ENCODE results near the gene TSEN34.

Gene TSEN34

GRCh38 chr19:54191011-54191810 lies at the start of gene TSEN34:
TSEN34 (plus strand) TSS chr19:54191308; CDS start chr19:54191365, 57 bp downstream.
- in situ Hi-C loops (cut with HindIII; ENCODE audit: low sequenced_read_pairs): no loop called here

GRCh38 chr19:54141356-54141755 lies 49.8 kb upstream of the TSEN34 start:
- in situ Hi-C loops (cut with HindIII; ENCODE audit: low sequenced_read_pairs): no loop called here

GRCh38 chr19:54142166-54142780 lies 48.8 kb upstream of the TSEN34 start:
- in situ Hi-C loops (cut with HindIII; ENCODE audit: low sequenced_read_pairs): no loop called here

- in situ Hi-C loops (cut with HindIII; ENCODE audit: low sequenced_read_pairs): no loop called here
Measured at GRCh38 chr19:54145541-54146158, 45.5 kb upstream of the TSEN34 start.

- in situ Hi-C loops (cut with HindIII; ENCODE audit: low sequenced_read_pairs): no loop called here
Measured at GRCh38 chr19:54147676-54148075, 43.4 kb upstream of the TSEN34 start.

GRCh38 chr19:54148158-54148557 lies 43.0 kb upstream of the TSEN34 start:
- in situ Hi-C loops (cut with HindIII; ENCODE audit: low sequenced_read_pairs): no loop called here

- in situ Hi-C loops (cut with HindIII; ENCODE audit: low sequenced_read_pairs): no loop called here
Measured at GRCh38 chr19:54149021-54149812, 41.9 kb upstream of the TSEN34 start.

GRCh38 chr19:54151362-54152035 lies 39.6 kb upstream of the TSEN34 start:
- in situ Hi-C loops (cut with HindIII; ENCODE audit: low sequenced_read_pairs): no loop called here

GRCh38 chr19:54152267-54152666 lies 38.8 kb upstream of the TSEN34 start:
- in situ Hi-C loops (cut with HindIII; ENCODE audit: low sequenced_read_pairs): no loop called here

- in situ Hi-C loops (cut with HindIII; ENCODE audit: low sequenced_read_pairs): no loop called here
Measured at GRCh38 chr19:54152878-54153524, 38.1 kb upstream of the TSEN34 start.

- in situ Hi-C loops (cut with HindIII; ENCODE audit: low sequenced_read_pairs): no loop called here
Measured at GRCh38 chr19:54153731-54154326, 37.3 kb upstream of the TSEN34 start.

GRCh38 chr19:54154603-54155345 lies 36.3 kb upstream of the TSEN34 start:
- in situ Hi-C loops (cut with HindIII; ENCODE audit: low sequenced_read_pairs): loop anchor here (5.0 kb wide), 1 partner anchor 53 kb away; no protein-coding TSS in a partner anchor

- in situ Hi-C loops (cut with HindIII; ENCODE audit: low sequenced_read_pairs): loop anchor here (5.0 kb wide), 1 partner anchor 52 kb away; no protein-coding TSS in a partner anchor
Measured at GRCh38 chr19:54155694-54156093, 35.4 kb upstream of the TSEN34 start.

GRCh38 chr19:54156490-54156889 lies 34.6 kb upstream of the TSEN34 start:
- in situ Hi-C loops (cut with HindIII; ENCODE audit: low sequenced_read_pairs): loop anchor here (5.0 kb wide), 1 partner anchor 51 kb away; no protein-coding TSS in a partner anchor

GRCh38 chr19:54156953-54157352 lies 34.2 kb upstream of the TSEN34 start:
- in situ Hi-C loops (cut with HindIII; ENCODE audit: low sequenced_read_pairs): loop anchor here (5.0 kb wide), 1 partner anchor 50 kb away; no protein-coding TSS in a partner anchor

GRCh38 chr19:54158812-54159351 lies 32.2 kb upstream of the TSEN34 start:
- in situ Hi-C loops (cut with HindIII; ENCODE audit: low sequenced_read_pairs): loop anchor here (5.0 kb wide), 1 partner anchor 48 kb away; no protein-coding TSS in a partner anchor

- in situ Hi-C loops (cut with HindIII; ENCODE audit: low sequenced_read_pairs): loop anchor here (5.0 kb wide), 1 partner anchor 48 kb away; no protein-coding TSS in a partner anchor
Measured at GRCh38 chr19:54159352-54160181, 31.5 kb upstream of the TSEN34 start, which contains the start of gene LENG1. LENG1 (minus strand) TSS chr19:54159721; CDS start chr19:54159695, 26 bp downstream.
